H7 (cell line): ENCODE results near the gene POT1. TPM values are rescaled to one million over a fixed set of nuclear protein-coding genes. Genes with fewer than 3 reads are reported as not detected.
A peak's percentile ranks its signal among the peaks of the same experiment; 100 is the strongest.

Experiments used
- DNase-seq: peaks from one replicate; pipeline ENCODE4 v3.0.0; 2012
- H3K27me3 ChIP-seq: 2 replicates; pipeline ENCODE4 v1.6.0; 2011; ENCODE audit warnings: mild to moderate bottlenecking, low read length; ENCODE audit not compliant: control insufficient read depth, insufficient read depth
- H3K36me3 ChIP-seq: replicated peaks from 2 replicates; pipeline ENCODE4 v1.5.1; 2011; ENCODE audit warnings: low read length; ENCODE audit not compliant: control insufficient read depth, insufficient read depth
- H3K4me3 ChIP-seq: 2 replicates; pipeline ENCODE4 v1.5.1; 2011; ENCODE audit warnings: low read depth, mild to moderate bottlenecking, control low read depth, low read length, moderate library complexity; ENCODE audit not compliant: insufficient read depth
- total RNA-seq: library from RNA; depleted of rRNA; stranded (reverse); fragments of >200 nt; shearing (Covaris generic); gene quantifications from 2 replicates; pipeline ENCODE4 v1.2.3, GENCODE V29; 2014

The POT1 gene
- total RNA-seq, 1 experiment from 2014 or later: 36.2 TPM

- Histone ChIP-seq H3K36me3 (no peaks in the 10 kb centered on the region), H3K27me3 (no peaks in the 10 kb centered on the region), H3K4me3 (no peak overlapping the region)
- no peak for DNase-seq
Measured at GRCh38 chr7:124810605-124811004, 119.0 kb downstream of the POT1 start.

- Histone ChIP-seq H3K4me3 (no peak overlapping the region), H3K36me3 (no peaks in the 10 kb centered on the region), H3K27me3 (no peaks in the 10 kb centered on the region)
- no peak for DNase-seq
Measured at GRCh38 chr7:124808206-124808605, 121.4 kb downstream of the POT1 start.

GRCh38 chr7:124801330-124801895 lies 128.2 kb downstream of the POT1 start:
- no peaks in the 10 kb centered on the region for H3K27me3 ChIP-seq
- no peak for DNase-seq
- no peaks in the 10 kb centered on the region for H3K36me3 ChIP-seq
- no peak overlapping the region for H3K4me3 ChIP-seq

- Histone ChIP-seq H3K36me3 (no peaks in the 10 kb centered on the region), H3K27me3 (no peaks in the 10 kb centered on the region), H3K4me3 (no peak overlapping the region)
- no peak for DNase-seq
Measured at GRCh38 chr7:124800386-124800785, 129.2 kb downstream of the POT1 start.

GRCh38 chr7:124799448-124799847 lies 130.2 kb downstream of the POT1 start:
- H3K4me3 ChIP-seq: no peak overlapping the region
- no peaks in the 10 kb centered on the region for H3K36me3 ChIP-seq
- no peaks in the 10 kb centered on the region for H3K27me3 ChIP-seq
- DNase-seq: no peak

- Histone ChIP-seq H3K36me3 (no peaks in the 10 kb centered on the region), H3K4me3 (no peak overlapping the region), H3K27me3 (no peaks in the 10 kb centered on the region)
- DNase-seq: no peak
Measured at GRCh38 chr7:124796771-124797170, 132.9 kb downstream of the POT1 start.

GRCh38 chr7:124792696-124793095 lies 136.9 kb downstream of the POT1 start:
- no peak for DNase-seq
- H3K4me3 ChIP-seq: no peak overlapping the region
- H3K27me3 ChIP-seq: no peaks in the 10 kb centered on the region
- H3K36me3 ChIP-seq: no peaks in the 10 kb centered on the region

- no peak for DNase-seq
- Histone ChIP-seq H3K27me3 (no peaks in the 10 kb centered on the region), H3K4me3 (no peak overlapping the region), H3K36me3 (no peaks in the 10 kb centered on the region)
Measured at GRCh38 chr7:124792002-124792401, 137.6 kb downstream of the POT1 start.

GRCh38 chr7:124791426-124791825 lies 138.2 kb downstream of the POT1 start:
- H3K27me3 ChIP-seq: no peaks in the 10 kb centered on the region
- no peak overlapping the region for H3K4me3 ChIP-seq
- no peak for DNase-seq
- H3K36me3 ChIP-seq: no peaks in the 10 kb centered on the region

GRCh38 chr7:124790645-124791044 lies 139.0 kb downstream of the POT1 start:
- Histone ChIP-seq H3K27me3 (no peaks in the 10 kb centered on the region), H3K36me3 (no peaks in the 10 kb centered on the region), H3K4me3 (no peak overlapping the region)
- DNase-seq: no peak

GRCh38 chr7:124785994-124786393 lies 143.6 kb downstream of the POT1 start:
- no peak overlapping the region for H3K4me3 ChIP-seq
- H3K36me3 ChIP-seq: no peaks in the 10 kb centered on the region
- DNase-seq: no peak
- no peaks in the 10 kb centered on the region for H3K27me3 ChIP-seq

GRCh38 chr7:124784879-124785818 lies 144.5 kb downstream of the POT1 start:
- Histone ChIP-seq H3K4me3 (no peak overlapping the region), H3K36me3 (no peaks in the 10 kb centered on the region), H3K27me3 (no peaks in the 10 kb centered on the region)
- DNase-seq: peak; percentile 52

- Histone ChIP-seq H3K27me3 (no peaks in the 10 kb centered on the region), H3K36me3 (no peaks in the 10 kb centered on the region), H3K4me3 (no peak overlapping the region)
- no peak for DNase-seq
Measured at GRCh38 chr7:124783271-124783670, 146.4 kb downstream of the POT1 start.

- Histone ChIP-seq H3K4me3 (no peak overlapping the region), H3K27me3 (no peaks in the 10 kb centered on the region), H3K36me3 (no peaks in the 10 kb centered on the region)
- no peak for DNase-seq
Measured at GRCh38 chr7:124781907-124782734, 147.5 kb downstream of the POT1 start.
